Karpas-422 (cell line): ENCODE results near the gene ZNF593OS. TPM values are rescaled to one million over a fixed set of nuclear protein-coding genes. Genes with fewer than 3 reads are reported as not detected.

Experiments used
- DNase-seq: peaks from one replicate; pipeline ENCODE4 v3.0.0-alpha.2; 2015
- H2AFZ ChIP-seq: fragments of 200-600 bp; sonication (generic); 2 replicates; pipeline ENCODE4 v1.6.1; 2014; ENCODE audit warnings: antibody characterized with exemption, low read length, mixed read lengths
- H3K27ac ChIP-seq: fragments of 200-600 bp; sonication (generic); 2 replicates; pipeline ENCODE4 v1.5.1; 2014; ENCODE audit warnings: mild to moderate bottlenecking, low read length, moderate library complexity
- H3K27me3 ChIP-seq: fragments of 200-600 bp; sonication (generic); 2 replicates; pipeline ENCODE4 v1.6.1; 2014; ENCODE audit warnings: low read length, mixed read lengths
- H3K36me3 ChIP-seq: fragments of 200-600 bp; sonication (generic); 2 replicates; pipeline ENCODE4 v1.6.1; 2014; ENCODE audit warnings: low read length, mixed read lengths; ENCODE audit not compliant: insufficient read depth
- H3K4me1 ChIP-seq: fragments of 200-600 bp; sonication (generic); 2 replicates; pipeline ENCODE4 v1.6.1; 2014; ENCODE audit warnings: mild to moderate bottlenecking, low read length, mixed read lengths
- H3K4me2 ChIP-seq: fragments of 200-600 bp; sonication (generic); 2 replicates; pipeline ENCODE4 v1.6.1; 2014; ENCODE audit warnings: low read length, low read depth, mild to moderate bottlenecking; ENCODE audit not compliant: poor library complexity, severe bottlenecking
- H3K4me3 ChIP-seq: fragments of 200-600 bp; sonication (generic); 2 replicates; pipeline ENCODE4 v1.5.1; 2014; ENCODE audit warnings: mild to moderate bottlenecking, antibody characterized with exemption, low read length, mixed read lengths
- H3K79me2 ChIP-seq: fragments of 200-600 bp; sonication (generic); 2 replicates; pipeline ENCODE4 v1.6.1; 2014; ENCODE audit warnings: mild to moderate bottlenecking, low read length, mixed read lengths
- H3K9ac ChIP-seq: fragments of 200-600 bp; sonication (generic); 2 replicates; pipeline ENCODE4 v1.6.0; 2014; ENCODE audit warnings: low read length
- H3K9me2 ChIP-seq: fragments of 200-600 bp; sonication (generic), shearing (Covaris generic); replicated peaks from 2 replicates; pipeline ENCODE4 v1.6.0; 2014; ENCODE audit warnings: mild to moderate bottlenecking, low read length, moderate library complexity; ENCODE audit not compliant: insufficient read depth
- H3K9me3 ChIP-seq: fragments of 300-700, 200-600 bp; sonication (generic); 2 replicates; pipeline ENCODE4 v1.6.1; 2014; ENCODE audit warnings: low read length, mixed read lengths
- H4K20me1 ChIP-seq: fragments of 200-600 bp; sonication (generic); 2 replicates; pipeline ENCODE4 v1.6.1; 2014; ENCODE audit warnings: mild to moderate bottlenecking, antibody characterized with exemption, low read length, low read depth; ENCODE audit not compliant: insufficient read depth
- total RNA-seq: library from RNA; depleted of rRNA; stranded (reverse); fragments of >200 nt; shearing (Covaris generic); gene quantifications from 2 replicates; pipeline ENCODE4 v1.2.3, GENCODE V29; 2014; ENCODE audit warnings: low replicate concordance

The ZNF593OS gene
- total RNA-seq, 1 experiment from 2014 or later = not detected

DNA sequence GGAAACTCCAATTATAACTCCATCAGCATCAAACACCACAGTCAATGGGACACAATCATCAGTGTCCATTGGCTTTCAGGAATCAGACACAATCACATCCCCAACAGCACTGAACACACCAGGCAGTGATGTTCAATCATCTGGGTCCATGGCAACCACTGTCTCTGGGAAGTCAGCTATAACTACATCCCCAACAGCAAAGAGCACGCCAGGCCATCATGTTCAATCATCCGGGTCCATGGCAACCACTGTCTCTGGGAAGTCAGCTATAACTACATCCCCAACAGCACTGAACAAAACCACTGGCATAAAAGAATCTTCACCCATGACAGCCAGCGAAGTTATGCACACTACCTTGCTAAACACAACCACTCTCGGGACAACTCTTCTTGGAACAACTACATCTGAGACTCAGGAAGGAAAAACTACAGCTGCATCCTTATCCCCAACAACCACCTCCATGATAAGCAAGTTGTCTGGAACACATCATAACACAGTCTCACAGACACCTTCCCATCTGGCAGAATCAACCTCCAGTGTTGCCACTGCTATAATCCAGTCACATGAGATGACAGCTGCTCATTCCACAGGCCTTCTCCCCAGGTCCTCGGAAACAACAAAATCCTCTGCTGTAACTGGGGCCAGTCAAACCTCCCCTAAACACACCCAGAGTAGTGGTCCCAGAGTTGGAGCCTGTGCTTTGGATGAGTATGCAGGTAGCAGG lies 38.7 kb upstream of the ZNF593OS start:
- Histone ChIP-seq H3K9ac (no peak overlapping the region), H3K79me2 (no peaks in the 10 kb centered on the region), H3K9me3 (no peaks in the 10 kb centered on the region), H3K4me2 (no peak overlapping the region), H3K27me3 (no peaks in the 10 kb centered on the region), H3K4me3 (no peak overlapping the region), H2AFZ (no peak overlapping the region), H3K9me2 (no peaks in the 10 kb centered on the region), H3K27ac (no peak overlapping the region), H3K36me3 (no peaks in the 10 kb centered on the region), H4K20me1 (no peaks in the 10 kb centered on the region), H3K4me1 (no peaks in the 10 kb centered on the region)
- DNase-seq = no peak

- Histone ChIP-seq H3K4me1 (no peaks in the 10 kb centered on the region), H3K9ac (no peak overlapping the region)
- peak; percentile 64 for DNase-seq
Measured at GRCh38 chr1:26203642-26204318, 32.1 kb upstream of the ZNF593OS start.

GRCh38 chr1:26200413-26200812 lies 28.8 kb upstream of the ZNF593OS start:
- no peak overlapping the region for H3K4me2 ChIP-seq

More at GRCh38 chr1:26203642-26204318, 32.1 kb upstream of the ZNF593OS start:
- Histone ChIP-seq H3K79me2 (no peaks in the 10 kb centered on the region), H3K9me3 (no peaks in the 10 kb centered on the region), H3K27me3 (no peaks in the 10 kb centered on the region), H3K4me2 (no peak overlapping the region), H3K36me3 (no peaks in the 10 kb centered on the region), H4K20me1 (no peaks in the 10 kb centered on the region), H2AFZ (no peak overlapping the region), H3K27ac (no peak overlapping the region), H3K4me3 (no peak overlapping the region), H3K9me2 (no peaks in the 10 kb centered on the region)

GRCh38 chr1:26197813-26198212 lies 26.2 kb upstream of the ZNF593OS start:
- no peaks in the 10 kb centered on the region for H3K79me2 ChIP-seq
- H2AFZ ChIP-seq = no peak overlapping the region
- H3K9me3 ChIP-seq = no peaks in the 10 kb centered on the region
- H3K4me3 ChIP-seq = no peak overlapping the region
- H3K27me3 ChIP-seq = no peaks in the 10 kb centered on the region
- H3K4me1 ChIP-seq = no peaks in the 10 kb centered on the region
- H3K9ac ChIP-seq = no peak overlapping the region
- no peaks in the 10 kb centered on the region for H3K36me3 ChIP-seq
- no peak overlapping the region for H3K4me2 ChIP-seq
- H4K20me1 ChIP-seq = no peaks in the 10 kb centered on the region
- H3K9me2 ChIP-seq = no peaks in the 10 kb centered on the region
- H3K27ac ChIP-seq = no peak overlapping the region
- DNase-seq = no peak

More at GRCh38 chr1:26200413-26200812, 28.8 kb upstream of the ZNF593OS start:
- Histone ChIP-seq H3K9me3 (no peaks in the 10 kb centered on the region), H3K4me3 (no peak overlapping the region), H3K36me3 (no peaks in the 10 kb centered on the region), H3K27ac (no peak overlapping the region), H4K20me1 (no peaks in the 10 kb centered on the region), H3K27me3 (no peaks in the 10 kb centered on the region), H3K79me2 (no peaks in the 10 kb centered on the region), H3K9me2 (no peaks in the 10 kb centered on the region), H3K9ac (no peak overlapping the region), H3K4me1 (no peaks in the 10 kb centered on the region), H2AFZ (no peak overlapping the region)
- no peak for DNase-seq

DNA sequence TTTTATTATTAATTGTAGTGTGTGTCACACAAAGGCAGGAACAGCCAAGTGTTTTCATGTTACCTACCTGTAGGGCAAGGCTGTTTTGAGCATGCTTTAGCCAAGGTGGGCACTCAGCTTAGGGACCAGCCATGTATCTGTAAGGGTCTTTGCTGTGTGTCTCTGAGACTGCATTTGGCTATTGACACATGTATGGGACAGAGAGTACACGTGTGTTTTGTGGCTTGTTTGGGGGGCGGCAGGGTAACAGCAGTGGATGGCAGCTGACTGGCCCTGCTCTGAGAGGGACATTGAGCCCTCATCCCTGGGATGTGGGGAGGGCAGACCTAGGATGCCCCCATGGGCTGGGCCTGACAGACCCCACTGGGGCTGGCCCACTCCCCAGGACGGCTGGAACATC lies 25.7 kb upstream of the ZNF593OS start:
- Histone ChIP-seq H3K9me2 (no peaks in the 10 kb centered on the region), H3K9ac (no peak overlapping the region), H3K27ac (no peak overlapping the region), H4K20me1 (no peaks in the 10 kb centered on the region), H3K4me3 (no peak overlapping the region), H3K27me3 (no peaks in the 10 kb centered on the region), H3K4me1 (no peaks in the 10 kb centered on the region), H2AFZ (no peak overlapping the region), H3K79me2 (no peaks in the 10 kb centered on the region), H3K9me3 (no peaks in the 10 kb centered on the region), H3K36me3 (no peaks in the 10 kb centered on the region), H3K4me2 (no peak overlapping the region)
- no peak for DNase-seq

- Histone ChIP-seq H2AFZ (no peak overlapping the region), H3K9ac (no peak overlapping the region), H4K20me1 (no peaks in the 10 kb centered on the region), H3K79me2 (no peaks in the 10 kb centered on the region), H3K9me3 (no peaks in the 10 kb centered on the region), H3K27ac (no peak overlapping the region), H3K4me1 (no peaks in the 10 kb centered on the region), H3K27me3 (no peaks in the 10 kb centered on the region), H3K4me2 (no peak overlapping the region), H3K4me3 (no peak overlapping the region), H3K9me2 (no peaks in the 10 kb centered on the region), H3K36me3 (no peaks in the 10 kb centered on the region)
- DNase-seq = no peak
Measured at GRCh38 chr1:26195805-26196204, 24.2 kb upstream of the ZNF593OS start.

DNA sequence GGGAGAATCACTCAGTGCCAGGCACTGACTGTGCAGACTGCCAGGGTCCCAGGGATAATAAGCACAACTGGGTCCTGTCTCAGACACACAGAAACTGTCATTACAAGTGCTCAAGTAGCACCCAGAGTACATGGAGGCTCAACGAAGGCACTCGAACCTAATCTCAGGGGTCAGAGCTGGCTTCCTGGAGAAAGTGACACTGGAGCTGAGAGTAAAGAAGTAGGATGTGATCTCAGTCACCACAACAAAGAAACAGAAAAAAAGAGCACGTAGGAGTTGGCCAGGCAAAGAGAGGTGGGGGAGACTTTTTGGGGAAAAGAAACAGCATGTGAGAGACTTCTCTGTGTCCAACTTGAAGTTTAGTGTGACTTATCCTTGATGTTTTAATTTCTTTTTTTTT lies 20.1 kb upstream of the ZNF593OS start:
- Histone ChIP-seq H3K9ac (no peak overlapping the region), H3K9me3 (no peaks in the 10 kb centered on the region), H3K27ac (no peak overlapping the region), H3K79me2 (no peaks in the 10 kb centered on the region), H2AFZ (no peak overlapping the region), H3K4me1 (no peaks in the 10 kb centered on the region), H3K4me3 (no peak overlapping the region), H3K9me2 (no peaks in the 10 kb centered on the region), H3K4me2 (no peak overlapping the region), H3K36me3 (no peaks in the 10 kb centered on the region), H4K20me1 (no peaks in the 10 kb centered on the region), H3K27me3 (no peaks in the 10 kb centered on the region)
- no peak for DNase-seq

- Histone ChIP-seq H3K79me2 (no peaks in the 10 kb centered on the region), H3K9ac (no peak within 1 kb of the TSS), H3K4me3 (no peak within 1 kb of the TSS), H3K27me3 (no peaks in the 10 kb centered on the region), H4K20me1 (no peaks in the 10 kb centered on the region), H3K36me3 (no peaks in the 10 kb centered on the region), H3K9me2 (no peaks in the 10 kb centered on the region), H3K27ac (no peak within 1 kb of the TSS), H3K4me1 (no peaks in the 10 kb centered on the region), H3K9me3 (no peaks in the 10 kb centered on the region), H2AFZ (no peak within 1 kb of the TSS), H3K4me2 (no peak within 1 kb of the TSS)
- DNase-seq = peak; percentile 55
Measured at GRCh38 chr1:26190373-26190987, 18.8 kb upstream of the ZNF593OS start, which contains the start of gene CATSPER4. Gene CATSPER4 (plus strand): TSS chr1:26190602. CDS start chr1:26190628, 26 bp downstream.
